ENCODE results near the gene IGF1R.

DNA sequence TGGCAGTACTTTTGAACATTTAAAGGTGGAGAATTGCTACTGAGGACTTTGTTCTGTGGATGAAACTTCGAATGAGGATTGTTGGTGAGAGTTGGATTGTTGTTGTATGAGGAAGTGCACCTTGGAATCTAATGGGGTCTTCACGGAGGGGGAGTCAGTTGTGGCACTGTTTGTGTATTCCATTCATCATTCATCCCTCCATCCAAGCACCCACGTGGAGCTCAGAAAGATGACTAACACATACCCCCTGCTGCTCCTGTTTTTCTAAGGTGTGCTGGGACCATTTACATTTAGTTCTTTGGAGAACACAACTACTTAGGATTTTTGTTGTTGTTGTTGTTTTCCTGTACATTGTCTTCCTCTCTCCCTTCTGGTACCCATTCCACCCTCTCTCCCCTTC lies 122.6 kb downstream of the IGF1R start:
- TF ChIP-seq, protein P1, sequence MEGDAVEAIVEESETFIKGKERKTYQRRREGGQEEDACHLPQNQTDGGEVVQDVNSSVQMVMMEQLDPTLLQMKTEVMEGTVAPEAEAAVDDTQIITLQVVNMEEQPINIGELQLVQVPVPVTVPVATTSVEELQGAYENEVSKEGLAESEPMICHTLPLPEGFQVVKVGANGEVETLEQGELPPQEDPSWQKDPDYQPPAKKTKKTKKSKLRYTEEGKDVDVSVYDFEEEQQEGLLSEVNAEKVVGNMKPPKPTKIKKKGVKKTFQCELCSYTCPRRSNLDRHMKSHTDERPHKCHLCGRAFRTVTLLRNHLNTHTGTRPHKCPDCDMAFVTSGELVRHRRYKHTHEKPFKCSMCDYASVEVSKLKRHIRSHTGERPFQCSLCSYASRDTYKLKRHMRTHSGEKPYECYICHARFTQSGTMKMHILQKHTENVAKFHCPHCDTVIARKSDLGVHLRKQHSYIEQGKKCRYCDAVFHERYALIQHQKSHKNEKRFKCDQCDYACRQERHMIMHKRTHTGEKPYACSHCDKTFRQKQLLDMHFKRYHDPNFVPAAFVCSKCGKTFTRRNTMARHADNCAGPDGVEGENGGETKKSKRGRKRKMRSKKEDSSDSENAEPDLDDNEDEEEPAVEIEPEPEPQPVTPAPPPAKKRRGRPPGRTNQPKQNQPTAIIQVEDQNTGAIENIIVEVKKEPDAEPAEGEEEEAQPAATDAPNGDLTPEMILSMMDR (IDR thresholded peaks at IDR 0.05): no peak
- no peak for TF ChIP-seq POLR2A (IDR thresholded peaks at IDR 0.05)
